HG03060 (cell line): ENCODE data around the gene STC2.

Source experiments
- ATAC-seq: cut with Tn5 transposase; IDR thresholded peaks from one replicate; pipeline ENCODE4 v1.9.1; 2021; ENCODE audit warnings: low read depth, moderate number of reproducible peaks; ENCODE audit not compliant: unreplicated experiment

The STC2 gene

GRCh38 chr5:173268750-173269432, 59.3 kb downstream of the STC2 start:
- ATAC-seq, result no peak

GRCh38 chr5:173265433-173265832, 62.8 kb downstream of the STC2 start:
- no peak for ATAC-seq
